ENCODE data around the gene RGS10.

RGS10 gene

GRCh38 chr10:119542357-119542987, at the start of gene RGS10:
TSS of gene RGS10 (minus strand) at chr10:119542719. CDS start at chr10:119542638, 81 bp downstream.
- TF ChIP-seq CTCF (IDR thresholded peaks at IDR 0.05): no peak

- no peak for TF ChIP-seq CTCF (IDR thresholded peaks at IDR 0.05)
Measured at GRCh38 chr10:119588071-119588470, 45.6 kb upstream of the RGS10 start.

GRCh38 chr10:119578355-119578754, 35.8 kb upstream of the RGS10 start:
- no peak for TF ChIP-seq CTCF (IDR thresholded peaks at IDR 0.05)

GRCh38 chr10:119575991-119576390, 33.5 kb upstream of the RGS10 start:
- no peak for TF ChIP-seq CTCF (IDR thresholded peaks at IDR 0.05)

- TF ChIP-seq CTCF (IDR thresholded peaks at IDR 0.05): no peak
Measured at GRCh38 chr10:119575506-119575905, 33.0 kb upstream of the RGS10 start.

GRCh38 chr10:119567978-119568377, 25.5 kb upstream of the RGS10 start:
- TF ChIP-seq CTCF (IDR thresholded peaks at IDR 0.05): no peak

- no peak for TF ChIP-seq CTCF (IDR thresholded peaks at IDR 0.05)
Measured at GRCh38 chr10:119562097-119562496, 19.6 kb upstream of the RGS10 start.
